ENCODE results near the gene RDH8.
"Not testable (repeated sequence)": the region's sequence is repeated elsewhere in the genome, so short reads cannot be mapped to it uniquely, and the experiment has no call there.

The RDH8 gene

GRCh38 chr19:10005632-10006334 is 7.5 kb upstream of the RDH8 start:
- no peak for DNase-seq (ENCODE audit: low read depth, low spot score)

GRCh38 chr19:10006335-10006708 is 7.0 kb upstream of the RDH8 start:
- DNase-seq (ENCODE audit: low read depth, low spot score): peak; percentile 33

- DNase-seq (ENCODE audit: low read depth, low spot score): no peak
Measured at GRCh38 chr19:10006752-10007323, 6.4 kb upstream of the RDH8 start.

DNA sequence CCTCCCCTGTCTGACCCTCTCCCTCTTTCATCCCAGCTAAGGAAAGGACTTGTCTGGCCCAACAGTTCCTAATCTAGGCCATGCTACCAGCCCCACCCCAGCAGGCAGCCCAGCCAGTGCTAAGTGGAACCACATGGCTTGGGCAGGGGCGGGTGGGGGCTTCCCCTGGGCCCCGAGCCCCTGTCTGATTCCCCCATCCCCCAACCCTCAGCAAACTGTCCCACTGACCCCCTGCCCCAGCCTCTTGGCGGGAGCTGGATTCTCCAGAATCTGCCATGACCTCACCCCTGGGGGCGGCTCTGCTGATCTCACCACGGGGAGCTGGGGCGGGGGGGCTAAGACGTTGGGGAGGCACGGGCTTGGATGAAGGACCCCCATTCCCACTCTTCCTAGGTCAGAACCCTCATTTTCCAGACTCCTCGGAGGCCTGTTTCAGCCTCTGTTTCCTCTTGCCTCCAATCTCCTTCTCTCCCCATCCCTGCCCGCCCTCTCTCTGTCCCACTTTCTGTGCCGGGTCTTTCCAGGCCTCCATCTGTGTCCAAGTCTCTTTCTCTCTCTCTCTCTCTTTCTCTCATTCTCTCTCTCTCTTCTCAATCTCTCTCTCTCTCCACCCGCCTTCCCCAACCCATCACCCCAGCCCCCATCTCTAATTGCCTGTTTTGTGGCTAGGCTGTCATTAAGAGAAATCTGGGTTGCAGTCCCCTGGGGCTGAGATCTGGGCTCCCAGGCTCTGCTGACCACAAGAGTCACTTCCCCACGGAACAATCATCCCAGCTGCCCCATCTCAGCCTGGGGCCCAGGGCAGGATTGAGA is 5.7 kb upstream of the RDH8 start:
- DNase-seq (ENCODE audit: low read depth, low spot score): peak; percentile 38

- no peak for DNase-seq (ENCODE audit: low read depth, low spot score)
Measured at GRCh38 chr19:10008184-10008765, 5.0 kb upstream of the RDH8 start.

- no peak for DNase-seq (ENCODE audit: low read depth, low spot score)
Measured at GRCh38 chr19:10009714-10010224, 3.5 kb upstream of the RDH8 start.

DNA sequence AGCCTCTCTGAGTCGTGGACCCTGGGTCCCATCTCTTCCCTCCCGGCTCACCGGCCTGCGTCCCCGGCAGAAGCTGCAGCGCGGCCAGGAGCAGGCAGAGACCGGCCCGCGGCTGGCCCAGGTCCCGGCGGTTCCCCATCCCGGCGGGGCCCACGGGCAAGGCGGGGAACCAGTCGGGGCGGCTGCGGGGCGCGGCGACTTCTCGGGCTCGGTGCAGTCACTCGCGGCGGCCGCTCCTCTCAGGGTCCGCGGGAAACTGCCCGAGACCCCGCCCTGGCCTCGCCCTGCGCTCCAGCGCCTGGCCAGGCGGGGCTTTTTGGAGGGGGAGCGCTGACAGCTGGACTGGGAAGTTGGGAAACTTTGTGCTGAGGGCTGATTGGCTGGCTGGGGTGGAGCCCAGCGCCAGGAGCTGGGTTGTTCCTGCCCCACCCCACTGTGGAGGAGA is 3.0 kb upstream of the RDH8 start, which contains the start of gene COL5A3:
Gene COL5A3 (minus strand): TSS at position 258 of the 445 bp plus-strand sequence. CDS start 119 bp downstream, at position 139.
- DNase-seq (ENCODE audit: low read depth, low spot score): no peak

DNA sequence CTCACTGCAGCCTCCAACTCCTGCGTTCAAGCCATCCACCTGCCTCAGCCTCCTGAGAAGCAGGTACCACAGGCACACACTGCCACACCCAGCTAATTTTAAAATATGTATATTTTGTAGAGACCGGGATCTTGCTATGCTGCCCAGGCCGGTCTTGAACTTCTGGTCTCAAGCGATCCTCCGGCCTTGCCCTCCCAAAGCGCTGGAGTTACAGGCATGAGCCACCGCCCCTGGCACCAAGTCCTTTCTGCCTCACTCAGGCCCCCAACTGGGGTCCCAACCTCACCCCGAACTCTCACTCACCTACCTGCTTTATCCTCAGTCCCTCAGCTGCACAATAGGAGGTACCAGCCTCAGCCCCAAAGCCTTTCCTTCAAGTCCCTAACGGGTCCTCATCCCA is 2.3 kb upstream of the RDH8 start:
- no peak for DNase-seq (ENCODE audit: low read depth, low spot score)

- DNase-seq (ENCODE audit: low read depth, low spot score): no peak
Measured at GRCh38 chr19:10011974-10012373, 1.3 kb upstream of the RDH8 start.

GRCh38 chr19:10013834-10014618 is 743 bp downstream of the RDH8 start:
- no peak for DNase-seq (ENCODE audit: low read depth, low spot score)

- DNase-seq (ENCODE audit: low read depth, low spot score): no peak
Measured at GRCh38 chr19:10018263-10018662, 5.0 kb downstream of the RDH8 start.

DNA sequence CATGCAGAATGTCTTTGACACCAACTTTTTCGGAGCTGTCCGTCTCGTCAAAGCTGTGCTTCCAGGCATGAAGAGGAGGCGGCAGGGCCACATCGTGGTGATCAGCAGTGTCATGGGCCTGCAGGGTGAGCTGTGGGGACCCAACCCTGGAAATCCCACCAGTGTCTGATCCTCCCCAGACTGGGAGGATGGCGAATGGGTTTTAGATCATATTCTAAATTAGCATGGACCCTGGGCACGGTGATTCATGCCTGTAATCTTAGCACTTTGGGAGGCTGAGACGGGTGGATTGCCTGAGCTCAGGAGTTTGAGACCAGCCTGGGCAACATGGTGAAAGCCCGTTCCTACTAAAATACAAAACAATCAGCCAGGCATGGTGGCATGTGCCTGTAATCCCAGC is 5.5 kb downstream of the RDH8 start:
- no peak for DNase-seq (ENCODE audit: low read depth, low spot score)

- no peak for DNase-seq (ENCODE audit: low read depth, low spot score)
Measured at GRCh38 chr19:10019246-10019645, 6.0 kb downstream of the RDH8 start.

GRCh38 chr19:10020851-10021250 is 7.6 kb downstream of the RDH8 start:
- DNase-seq (ENCODE audit: low read depth, low spot score): no peak

GRCh38 chr19:10021446-10021845 is 8.2 kb downstream of the RDH8 start:
- DNase-seq (ENCODE audit: low read depth, low spot score): no peak

DNA sequence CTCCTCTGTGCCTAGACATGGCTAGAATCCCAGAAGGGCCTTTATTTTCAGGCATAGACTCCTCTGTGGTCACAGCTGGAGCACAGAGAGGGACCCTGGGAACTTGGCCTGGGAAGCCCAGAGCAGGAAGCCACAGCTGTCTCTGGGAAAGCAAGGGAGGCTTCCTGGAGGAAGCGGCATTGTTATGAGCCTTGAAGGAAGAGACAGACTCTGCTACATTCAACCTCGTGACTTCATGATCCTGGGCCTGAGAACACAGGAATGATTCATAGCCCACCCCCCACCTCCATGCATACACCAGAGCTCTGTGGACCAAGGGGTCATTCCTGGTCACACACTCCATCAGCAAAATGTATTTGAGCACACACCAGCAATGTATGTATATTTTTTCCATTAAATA is 8.6 kb downstream of the RDH8 start:
- DNase-seq (ENCODE audit: low read depth, low spot score): no peak

DNA sequence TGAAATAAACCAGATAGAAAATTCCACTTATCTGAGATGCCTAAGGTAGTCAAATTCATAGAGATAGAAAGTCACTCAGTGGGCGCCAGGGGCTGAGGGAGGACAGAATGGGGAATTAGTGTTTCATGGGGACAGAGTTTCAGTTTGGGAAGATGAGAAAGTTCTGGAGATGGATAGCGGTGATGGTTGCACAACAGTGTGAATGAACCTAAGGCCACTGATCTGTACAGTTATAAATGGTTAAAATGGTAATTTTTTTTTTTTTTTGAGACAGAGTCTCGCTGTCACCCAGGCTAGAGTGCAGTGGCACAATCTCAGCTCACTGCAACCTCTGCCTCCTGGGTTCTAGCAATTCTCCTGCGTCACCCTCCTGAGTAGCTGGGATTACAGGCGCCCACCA is 9.8 kb downstream of the RDH8 start:
- not testable (repeated sequence) for DNase-seq (ENCODE audit: low read depth, low spot score)

- DNase-seq (ENCODE audit: low read depth, low spot score): no peak
Measured at GRCh38 chr19:10026744-10027143, 13.5 kb downstream of the RDH8 start.

GRCh38 chr19:10027158-10027997 is 14.1 kb downstream of the RDH8 start:
- DNase-seq (ENCODE audit: low read depth, low spot score): peak; percentile 98

DNA sequence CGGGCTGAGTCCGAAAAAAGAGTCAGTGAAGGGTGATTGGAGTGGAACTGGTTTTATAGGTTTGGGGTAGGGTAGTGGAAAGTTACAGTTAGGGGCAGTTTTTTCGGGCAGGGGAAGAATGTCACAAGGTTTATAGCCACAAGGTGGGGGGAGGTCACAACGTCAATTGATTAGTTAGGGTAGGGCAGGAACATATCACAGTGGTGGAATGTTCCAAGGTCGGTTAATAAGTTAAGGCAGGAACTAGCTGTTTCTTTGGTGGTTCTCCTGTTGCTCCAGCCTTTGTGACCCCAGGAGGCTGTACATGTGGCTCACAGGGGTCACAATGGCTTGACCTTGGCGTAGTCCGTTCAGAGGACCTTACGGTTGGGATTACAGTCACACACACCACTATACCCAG is 20.3 kb downstream of the RDH8 start:
- DNase-seq (ENCODE audit: low read depth, low spot score): no peak

Data from astrocyte of the hippocampus (primary cell).